GM23248 (cell line): ENCODE data around the gene NTNG2.

Experiments
- EZH2 ChIP-seq: fragments of 200-600 bp; sonication (generic); IDR thresholded peaks from 2 replicates; pipeline ENCODE4 v1.6.1; 2018; ENCODE audit warnings: antibody characterized with exemption, mild to moderate bottlenecking; ENCODE audit not compliant: insufficient read depth, poor library complexity, severe bottlenecking
- EZH2phosphoT487 ChIP-seq: fragments of 200-600 bp; sonication (generic); IDR thresholded peaks from 2 replicates; pipeline ENCODE4 v1.6.1; 2018; ENCODE audit warnings: antibody characterized with exemption, moderate library complexity, mild to moderate bottlenecking, low read depth; ENCODE audit not compliant: insufficient read depth

DNA sequence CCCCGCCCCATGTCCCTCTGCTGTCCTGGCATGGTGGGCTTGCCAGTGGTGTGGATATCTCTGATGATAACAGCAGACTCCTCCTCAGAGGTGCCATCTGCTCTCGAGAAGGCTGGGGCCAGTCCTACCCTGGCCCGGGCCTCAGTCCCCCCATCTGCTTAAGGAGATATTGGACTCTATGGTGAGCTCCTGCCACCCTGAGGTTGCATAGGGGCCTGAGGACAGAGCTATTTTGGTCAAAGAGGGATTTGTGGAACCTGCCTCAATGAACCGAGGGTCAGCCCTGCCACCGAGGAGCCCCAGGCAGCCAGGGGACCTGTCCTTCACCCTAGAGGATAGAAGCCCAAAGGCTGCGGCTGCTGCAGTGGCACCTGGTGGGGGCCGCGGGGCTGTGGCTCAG lies 32.6 kb downstream of the NTNG2 start:
- TF ChIP-seq EZH2phosphoT487 (no peak), EZH2 (no peak)
